Measurements from ENCODE around the gene CCDC85B.

GRCh38 chr11:65873318-65874156 lies 16.9 kb upstream of the CCDC85B start:
- TF ChIP-seq, protein P1, sequence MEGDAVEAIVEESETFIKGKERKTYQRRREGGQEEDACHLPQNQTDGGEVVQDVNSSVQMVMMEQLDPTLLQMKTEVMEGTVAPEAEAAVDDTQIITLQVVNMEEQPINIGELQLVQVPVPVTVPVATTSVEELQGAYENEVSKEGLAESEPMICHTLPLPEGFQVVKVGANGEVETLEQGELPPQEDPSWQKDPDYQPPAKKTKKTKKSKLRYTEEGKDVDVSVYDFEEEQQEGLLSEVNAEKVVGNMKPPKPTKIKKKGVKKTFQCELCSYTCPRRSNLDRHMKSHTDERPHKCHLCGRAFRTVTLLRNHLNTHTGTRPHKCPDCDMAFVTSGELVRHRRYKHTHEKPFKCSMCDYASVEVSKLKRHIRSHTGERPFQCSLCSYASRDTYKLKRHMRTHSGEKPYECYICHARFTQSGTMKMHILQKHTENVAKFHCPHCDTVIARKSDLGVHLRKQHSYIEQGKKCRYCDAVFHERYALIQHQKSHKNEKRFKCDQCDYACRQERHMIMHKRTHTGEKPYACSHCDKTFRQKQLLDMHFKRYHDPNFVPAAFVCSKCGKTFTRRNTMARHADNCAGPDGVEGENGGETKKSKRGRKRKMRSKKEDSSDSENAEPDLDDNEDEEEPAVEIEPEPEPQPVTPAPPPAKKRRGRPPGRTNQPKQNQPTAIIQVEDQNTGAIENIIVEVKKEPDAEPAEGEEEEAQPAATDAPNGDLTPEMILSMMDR (IDR thresholded peaks at IDR 0.05): no peak
- peak; percentile 79 for TF ChIP-seq MXI1 (IDR thresholded peaks at IDR 0.05; ENCODE audit: low read depth, low read length)
- no peak for TF ChIP-seq GATA2 (CRISPR knock-in tag; IDR thresholded peaks at IDR 0.05)
- no peak for TF ChIP-seq EP300 (IDR thresholded peaks at IDR 0.05; ENCODE audit: borderline replicate concordance in 1 of 2, low read depth in 1 of 2, low read length in 1 of 2)

Measured in SK-N-SH (cell line).